ENCODE results near the gene LMF1. TPM values are rescaled to one million over a fixed set of nuclear protein-coding genes. Genes with fewer than 3 reads are reported as not detected.

Gene LMF1
- total RNA-seq, 2 experiments from 2014 or later: 17.0 to 31.4 TPM

- Histone ChIP-seq H3K4me2 (ENCODE audit: low read length) (no peak overlapping the region), H3K9me2 (ENCODE audit: insufficient read depth, low read length) (no peaks in the 10 kb centered on the region), H3K36me3 (ENCODE audit: insufficient read depth, low read length) (peaks cover 20% of the 10 kb centered on the region), H3K4me1 (ENCODE audit: insufficient read depth, low read length, poor library complexity, severe bottlenecking) (no peaks in the 10 kb centered on the region), H3K79me2 (ENCODE audit: insufficient read depth, low read depth, low read length) (no peaks in the 10 kb centered on the region), H3K27ac (ENCODE audit: low read depth, low read length, poor library complexity, severe bottlenecking) (no peak overlapping the region), H2AFZ (ENCODE audit: low read length) (no peak overlapping the region), H3K4me3 (ENCODE audit: low read depth, low read length, poor library complexity, severe bottlenecking) (no peak overlapping the region), H3K9me3 (ENCODE audit: low read length) (no peaks in the 10 kb centered on the region), H4K20me1 (ENCODE audit: insufficient read depth, low read length) (no peaks in the 10 kb centered on the region)
- CTCF ChIA-PET (ENCODE audit: unreplicated experiment): no interaction called here
- intact Hi-C loops (cut with micrococcal nuclease; ENCODE audit: unreplicated experiment): no loop called here
- BruUV-seq (replicated peaks): no TSS peak
- POLR2A ChIA-PET: no interaction called here
- DNase-seq (ENCODE audit: low spot score): no peak
- no peak for TF ChIP-seq EZH2phosphoT487 (IDR thresholded peaks at IDR 0.05; ENCODE audit: borderline replicate concordance, low read depth, low read length)
- no peak for TF ChIP-seq CTCF (conservative IDR thresholded peaks at IDR 0.05; ENCODE audit: low read length)
Measured at GRCh38 chr16:909281-910000, 61.3 kb downstream of the LMF1 start.

GRCh38 chr16:908526-909155, 62.1 kb downstream of the LMF1 start:
- intact Hi-C loops (cut with micrococcal nuclease; ENCODE audit: unreplicated experiment): no loop called here
- no peaks in the 10 kb centered on the region for H3K79me2 ChIP-seq (ENCODE audit: insufficient read depth, low read depth, low read length)
- H3K27ac ChIP-seq (ENCODE audit: low read depth, low read length, poor library complexity, severe bottlenecking): no peak overlapping the region
- POLR2A ChIA-PET: no interaction called here
- no peak overlapping the region for H2AFZ ChIP-seq (ENCODE audit: low read length)
- BruUV-seq (replicated peaks): no TSS peak
- no peaks in the 10 kb centered on the region for H4K20me1 ChIP-seq (ENCODE audit: insufficient read depth, low read length)
- H3K9me2 ChIP-seq (ENCODE audit: insufficient read depth, low read length): no peaks in the 10 kb centered on the region
- no peak for DNase-seq (ENCODE audit: low spot score)
- no peaks in the 10 kb centered on the region for H3K9me3 ChIP-seq (ENCODE audit: low read length)
- CTCF ChIA-PET (ENCODE audit: unreplicated experiment): no interaction called here
- H3K4me3 ChIP-seq (ENCODE audit: low read depth, low read length, poor library complexity, severe bottlenecking): no peak overlapping the region
- no peak for TF ChIP-seq EZH2phosphoT487 (IDR thresholded peaks at IDR 0.05; ENCODE audit: borderline replicate concordance, low read depth, low read length)
- peaks cover 20% of the 10 kb centered on the region for H3K36me3 ChIP-seq (ENCODE audit: insufficient read depth, low read length)
- H3K4me1 ChIP-seq (ENCODE audit: insufficient read depth, low read length, poor library complexity, severe bottlenecking): no peaks in the 10 kb centered on the region
- no peak overlapping the region for H3K4me2 ChIP-seq (ENCODE audit: low read length)

GRCh38 chr16:907842-908241, 62.9 kb downstream of the LMF1 start:
- no peak for DNase-seq (ENCODE audit: low spot score)
- Histone ChIP-seq H3K27ac (ENCODE audit: low read depth, low read length, poor library complexity, severe bottlenecking) (no peak overlapping the region), H2AFZ (ENCODE audit: low read length) (no peak overlapping the region), H3K4me3 (ENCODE audit: low read depth, low read length, poor library complexity, severe bottlenecking) (no peak overlapping the region), H3K9me3 (ENCODE audit: low read length) (no peaks in the 10 kb centered on the region), H3K4me1 (ENCODE audit: insufficient read depth, low read length, poor library complexity, severe bottlenecking) (no peaks in the 10 kb centered on the region), H3K79me2 (ENCODE audit: insufficient read depth, low read depth, low read length) (no peaks in the 10 kb centered on the region), H3K4me2 (ENCODE audit: low read length) (no peak overlapping the region), H3K36me3 (ENCODE audit: insufficient read depth, low read length) (peaks cover 20% of the 10 kb centered on the region), H3K9me2 (ENCODE audit: insufficient read depth, low read length) (no peaks in the 10 kb centered on the region), H4K20me1 (ENCODE audit: insufficient read depth, low read length) (no peaks in the 10 kb centered on the region)
- ChIA-PET POLR2A (no interaction called here), CTCF (ENCODE audit: unreplicated experiment) (no interaction called here)
- intact Hi-C loops (cut with micrococcal nuclease; ENCODE audit: unreplicated experiment): no loop called here
- no TSS peak for BruUV-seq (replicated peaks)
- TF ChIP-seq EZH2phosphoT487 (IDR thresholded peaks at IDR 0.05; ENCODE audit: borderline replicate concordance, low read depth, low read length): no peak

Data from OCI-LY7 (cell line).